ENCODE measurements around the gene LNX2.
"Not testable (repeated sequence)": the region's sequence is repeated elsewhere in the genome, so short reads cannot be mapped to it uniquely, and the experiment has no call there.

The LNX2 gene

GRCh38 chr13:27636589-27637288 is 16.4 kb upstream of the LNX2 start:
- no peak for DNase-seq

- no peak for DNase-seq
Observed at GRCh38 chr13:27635266-27635665, 14.9 kb upstream of the LNX2 start.

GRCh38 chr13:27634791-27635190 is 14.5 kb upstream of the LNX2 start:
- no peak for DNase-seq

- DNase-seq: no peak
Observed at GRCh38 chr13:27634231-27634630, 13.9 kb upstream of the LNX2 start.

- no peak for DNase-seq
Observed at GRCh38 chr13:27632648-27633047, 12.3 kb upstream of the LNX2 start.

GRCh38 chr13:27632214-27632613 is 11.9 kb upstream of the LNX2 start:
- DNase-seq: no peak

GRCh38 chr13:27631665-27632064 is 11.3 kb upstream of the LNX2 start:
- DNase-seq: no peak

- no peak for DNase-seq
Observed at GRCh38 chr13:27631156-27631555, 10.8 kb upstream of the LNX2 start.

- not testable (repeated sequence) for DNase-seq
Observed at GRCh38 chr13:27628766-27629165, 8.4 kb upstream of the LNX2 start.

GRCh38 chr13:27628081-27628480 is 7.8 kb upstream of the LNX2 start:
- DNase-seq: no peak

GRCh38 chr13:27627380-27627779 is 7.1 kb upstream of the LNX2 start:
- DNase-seq: no peak

- no peak for DNase-seq
Observed at GRCh38 chr13:27625839-27626238, 5.5 kb upstream of the LNX2 start.

GRCh38 chr13:27624071-27624470 is 3.7 kb upstream of the LNX2 start:
- DNase-seq: no peak

- DNase-seq: no peak
Observed at GRCh38 chr13:27622881-27623280, 2.6 kb upstream of the LNX2 start.

GRCh38 chr13:27622102-27622820 is 1.9 kb upstream of the LNX2 start:
- no peak for DNase-seq

GRCh38 chr13:27621366-27622101 is 1.2 kb upstream of the LNX2 start, which contains the start of gene POLR1D:
Gene POLR1D, plus strand, starts transcription at chr13:27621892. Its CDS starts 92 bp downstream, at chr13:27621984.
- peak; percentile 60 for DNase-seq

- DNase-seq: no peak
Observed at GRCh38 chr13:27621116-27621365, 712 bp upstream of the LNX2 start.

- DNase-seq: no peak
Observed at GRCh38 chr13:27619728-27620376, 477 bp downstream of the LNX2 start.

- no peak for DNase-seq
Observed at GRCh38 chr13:27619093-27619727, 1.1 kb downstream of the LNX2 start.

- DNase-seq: no peak
Observed at GRCh38 chr13:27617881-27618321, 2.4 kb downstream of the LNX2 start.

- no peak for DNase-seq
Observed at GRCh38 chr13:27613628-27614027, 6.7 kb downstream of the LNX2 start.

GRCh38 chr13:27607125-27607524 is 13.2 kb downstream of the LNX2 start:
- no peak for DNase-seq

- no peak for DNase-seq
Observed at GRCh38 chr13:27605610-27606200, 14.6 kb downstream of the LNX2 start.

Measured in NCI-H2171 (cell line).